Measurements from ENCODE around the gene HPCAL1.

HPCAL1 gene

GRCh38 chr2:10301941-10302478, 694 bp upstream of the HPCAL1 start:
- H3K27ac ChIP-seq, result peak overlapping the region; percentile 66
- no peak for TF ChIP-seq CTCF (conservative IDR thresholded peaks at IDR 0.05)

- H3K27ac ChIP-seq, result peak overlapping the region; percentile 66
- no peak for TF ChIP-seq CTCF (conservative IDR thresholded peaks at IDR 0.05)
These were observed 533 bp downstream of the HPCAL1 start for GRCh38 chr2:10303181-10303693.

GRCh38 chr2:10303694-10304378, 1.1 kb downstream of the HPCAL1 start:
- TF ChIP-seq CTCF (conservative IDR thresholded peaks at IDR 0.05), result peak; percentile 16; the same call in 1 of the 2 replicates

GRCh38 chr2:10304458-10305253, 2.0 kb downstream of the HPCAL1 start:
- no peak for TF ChIP-seq CTCF (conservative IDR thresholded peaks at IDR 0.05)
- H3K27ac ChIP-seq, result no peak overlapping the region

More at GRCh38 chr2:10303694-10304378, 1.1 kb downstream of the HPCAL1 start:
- peak overlapping the region; percentile 66; the same call in 1 of the 2 replicates for H3K27ac ChIP-seq

GRCh38 chr2:10305254-10305635, 2.5 kb downstream of the HPCAL1 start:
- TF ChIP-seq CTCF (conservative IDR thresholded peaks at IDR 0.05), result no peak
- no peak overlapping the region for H3K27ac ChIP-seq

- H3K27ac ChIP-seq, result no peak overlapping the region
- TF ChIP-seq CTCF (conservative IDR thresholded peaks at IDR 0.05), result no peak
These were observed 3.0 kb downstream of the HPCAL1 start for GRCh38 chr2:10305715-10306114.

GRCh38 chr2:10306901-10307463, 4.3 kb downstream of the HPCAL1 start:
- H3K27ac ChIP-seq, result no peak overlapping the region
- no peak for TF ChIP-seq CTCF (conservative IDR thresholded peaks at IDR 0.05)

Data from VCaP (cell line).